ENCODE results near the gene OTX1. TPM values are rescaled to one million over a fixed set of nuclear protein-coding genes. Genes with fewer than 3 reads are reported as not detected.

OTX1 gene
- total and polyA plus RNA-seq, 10 of the 15 experiments (the other 5 are each of a cell fraction or from before 2014, with no cell fraction given), result 0.04 to 0.67 (median 0.23) TPM; not detected in 2

- TF ChIP-seq ZBTB4 (CRISPR knock-in tag; IDR thresholded peaks at IDR 0.05) (no peak), EED (IDR thresholded peaks at IDR 0.05; ENCODE audit: low read depth) (peak; percentile 40), EP300 (IDR thresholded peaks at IDR 0.05; ENCODE audit: borderline replicate concordance in 1 of 2, control insufficient read depth in 1 of 2, low read depth in 2 of 2, low read length in 2 of 2) (no peak), SMAD5 (IDR thresholded peaks at IDR 0.05; ENCODE audit: low read depth) (no peak), ESRRA (IDR thresholded peaks at IDR 0.05; ENCODE audit: low read length) (no peak), NBN (IDR thresholded peaks at IDR 0.05) (no peak), EZH2 (IDR thresholded peaks at IDR 0.05; ENCODE audit: borderline replicate concordance, control insufficient read depth, low read depth, low read length) (peak; percentile 79; the same call in 1 of the 2 replicates), MTA3 (IDR thresholded peaks at IDR 0.05; ENCODE audit: borderline replicate concordance, low read length) (no peak)
Observed at GRCh38 chr2:63047321-63048279, 3.0 kb upstream of the OTX1 start (continued).
